GM12873 (cell line): ENCODE measurements around the gene TBPL2.

Source experiments
- TF ChIP-seq, protein P1 (sequence below): IDR thresholded peaks from 2 replicates; pipeline ENCODE4 v1.5.1; 2012; ENCODE audit warnings: low read depth, mild to moderate bottlenecking, moderate library complexity, low read length, control low read depth; ENCODE audit not compliant: insufficient read depth; ENCODE audit errors: missing control alignments

The TBPL2 gene

DNA sequence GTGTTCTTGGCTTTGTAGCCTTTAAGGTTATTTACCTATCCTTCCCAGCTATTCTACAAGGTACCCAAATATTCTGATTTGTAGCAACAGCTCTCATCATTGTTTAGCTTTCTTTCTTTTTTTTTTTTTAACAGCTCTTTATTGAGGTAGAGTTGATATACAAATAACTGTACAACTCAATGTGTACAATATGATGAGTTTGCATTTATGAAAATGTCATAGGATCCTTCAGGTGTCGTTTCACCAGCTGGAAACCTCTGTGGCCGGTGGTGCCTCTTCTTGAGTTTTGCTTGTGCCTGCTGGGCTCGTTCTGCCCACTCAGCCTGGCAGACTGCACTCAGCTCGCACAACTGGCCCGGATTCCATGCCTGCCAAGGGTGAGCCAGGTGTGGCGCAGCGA, 26.9 kb upstream of the TBPL2 start:
- TF ChIP-seq, protein P1, sequence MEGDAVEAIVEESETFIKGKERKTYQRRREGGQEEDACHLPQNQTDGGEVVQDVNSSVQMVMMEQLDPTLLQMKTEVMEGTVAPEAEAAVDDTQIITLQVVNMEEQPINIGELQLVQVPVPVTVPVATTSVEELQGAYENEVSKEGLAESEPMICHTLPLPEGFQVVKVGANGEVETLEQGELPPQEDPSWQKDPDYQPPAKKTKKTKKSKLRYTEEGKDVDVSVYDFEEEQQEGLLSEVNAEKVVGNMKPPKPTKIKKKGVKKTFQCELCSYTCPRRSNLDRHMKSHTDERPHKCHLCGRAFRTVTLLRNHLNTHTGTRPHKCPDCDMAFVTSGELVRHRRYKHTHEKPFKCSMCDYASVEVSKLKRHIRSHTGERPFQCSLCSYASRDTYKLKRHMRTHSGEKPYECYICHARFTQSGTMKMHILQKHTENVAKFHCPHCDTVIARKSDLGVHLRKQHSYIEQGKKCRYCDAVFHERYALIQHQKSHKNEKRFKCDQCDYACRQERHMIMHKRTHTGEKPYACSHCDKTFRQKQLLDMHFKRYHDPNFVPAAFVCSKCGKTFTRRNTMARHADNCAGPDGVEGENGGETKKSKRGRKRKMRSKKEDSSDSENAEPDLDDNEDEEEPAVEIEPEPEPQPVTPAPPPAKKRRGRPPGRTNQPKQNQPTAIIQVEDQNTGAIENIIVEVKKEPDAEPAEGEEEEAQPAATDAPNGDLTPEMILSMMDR: no peak

DNA sequence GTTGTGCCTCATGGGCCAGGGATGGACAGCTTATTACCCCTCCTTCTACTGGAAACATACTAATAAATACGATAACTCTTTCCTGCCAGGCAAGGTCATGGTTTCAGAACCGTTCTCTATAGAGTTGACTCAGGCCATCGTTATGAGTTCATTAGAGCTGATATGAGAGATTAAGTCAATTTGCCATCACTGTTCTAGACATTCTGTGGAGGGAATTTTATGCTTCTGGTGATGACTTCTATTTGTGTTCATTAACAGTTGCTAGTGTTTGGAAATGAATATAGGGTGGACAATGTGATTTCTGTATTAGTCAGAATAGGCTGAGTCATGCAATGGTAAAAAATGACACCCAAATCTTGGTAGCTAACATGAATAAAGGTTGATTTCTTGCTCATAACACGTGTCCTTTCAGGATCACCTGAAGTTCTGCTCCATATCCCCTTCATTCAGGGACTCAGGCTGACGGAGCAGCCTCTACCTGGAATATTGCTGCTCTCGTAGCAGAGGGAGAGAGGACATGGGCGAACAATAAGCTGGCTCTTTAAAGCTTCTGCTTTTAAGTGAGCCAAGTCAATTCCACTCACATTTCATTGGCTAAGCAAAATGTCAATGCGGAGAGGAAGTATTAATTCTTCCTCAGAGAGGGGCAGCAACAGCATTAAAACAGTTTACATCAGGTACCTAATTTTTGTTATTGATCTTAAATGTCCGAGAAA, 18.5 kb upstream of the TBPL2 start:
- TF ChIP-seq, protein P1: no peak

DNA sequence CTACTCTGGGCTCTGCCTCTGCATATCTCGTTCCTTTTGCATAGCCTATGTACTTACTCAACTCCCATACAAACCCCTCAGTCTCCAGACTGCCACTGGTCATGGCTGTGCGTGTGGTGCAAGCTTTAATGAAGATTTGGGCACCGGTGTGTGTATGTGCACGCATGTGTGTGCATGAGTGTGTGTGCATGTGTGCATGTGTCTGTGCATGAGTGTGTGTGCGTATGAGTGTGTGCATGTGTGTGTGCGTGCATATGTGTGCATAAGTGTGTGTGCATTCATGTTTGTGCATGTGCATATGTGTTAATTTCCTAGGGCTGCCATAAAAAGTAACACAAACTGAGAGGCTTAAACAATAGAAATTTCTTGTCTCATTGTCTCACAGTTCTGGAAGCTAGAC, 17.1 kb upstream of the TBPL2 start:
- TF ChIP-seq, protein P1: no peak

DNA sequence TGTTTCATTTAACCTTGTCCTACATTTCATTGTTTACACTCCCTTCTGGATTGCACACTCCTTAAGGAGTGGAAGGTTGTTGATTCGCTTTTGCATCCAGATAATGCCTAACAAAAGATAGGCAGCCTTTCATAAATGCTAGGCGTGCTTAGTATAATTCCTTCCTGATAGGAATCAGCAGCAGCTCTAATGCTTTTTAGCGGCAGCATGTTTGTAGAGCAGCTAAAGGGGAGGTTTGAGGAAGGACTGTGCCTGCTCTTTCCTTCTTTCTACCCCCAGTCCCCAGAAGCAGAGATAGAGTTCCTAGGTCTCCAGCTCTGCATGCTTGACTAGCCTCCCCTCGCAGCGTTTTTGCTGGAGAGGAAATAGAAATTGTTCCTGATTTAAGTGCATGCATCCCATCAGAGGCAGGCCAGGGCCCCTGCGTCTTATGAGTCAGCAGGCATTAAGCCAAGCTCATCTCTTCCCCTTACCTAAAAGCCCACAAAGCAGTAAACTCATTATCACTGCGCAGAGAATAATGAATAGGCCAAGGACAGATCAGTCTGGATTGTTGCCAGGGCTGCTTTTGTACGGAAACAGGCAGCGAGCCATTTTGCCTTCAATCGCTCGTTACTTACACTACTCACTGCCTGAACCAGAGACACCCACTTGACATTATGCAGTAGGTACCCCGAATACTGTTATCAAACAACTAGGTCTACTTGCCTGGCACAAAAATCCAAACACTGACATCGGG, 14.0 kb upstream of the TBPL2 start:
- TF ChIP-seq, protein P1: no peak

DNA sequence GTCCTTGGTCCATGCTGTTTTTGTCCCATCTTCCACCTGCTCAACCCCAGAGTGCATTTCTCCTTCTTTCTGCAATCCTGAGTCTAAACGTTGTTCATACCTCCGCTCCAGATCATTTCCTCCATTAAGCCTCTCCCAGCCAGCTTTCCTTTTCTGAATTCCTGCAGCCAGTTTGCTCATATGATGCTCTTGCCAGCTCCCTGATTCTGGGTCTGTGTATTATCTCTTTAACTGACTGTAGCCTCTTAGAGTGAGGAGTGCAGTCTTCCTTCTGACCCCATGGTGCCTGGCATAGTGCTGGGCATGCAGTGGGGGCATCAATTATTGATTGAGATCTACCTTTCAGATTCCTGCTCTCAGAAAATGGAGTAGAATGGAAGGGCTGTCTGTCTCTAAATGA, 11.5 kb upstream of the TBPL2 start:
- TF ChIP-seq, protein P1: no peak

DNA sequence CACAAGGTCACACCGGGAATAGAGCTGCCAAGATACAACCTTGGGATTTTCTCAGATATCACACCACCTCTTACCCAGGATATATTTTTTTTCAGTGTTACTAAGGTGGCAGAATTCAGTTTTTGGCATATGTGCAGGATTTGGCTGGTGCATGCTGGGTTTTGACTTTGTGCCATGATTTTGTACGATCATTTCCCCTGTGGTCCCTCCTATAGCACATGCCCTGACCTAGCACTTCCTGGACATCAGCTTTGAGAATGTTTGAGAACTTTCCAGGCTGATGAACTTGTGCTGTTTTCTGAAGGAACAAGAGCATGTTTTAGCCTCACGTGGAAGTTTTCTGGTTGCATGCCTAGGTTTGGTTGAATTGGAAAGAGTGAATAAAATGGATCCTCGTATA, 11.0 kb upstream of the TBPL2 start:
- TF ChIP-seq, protein P1: no peak

DNA sequence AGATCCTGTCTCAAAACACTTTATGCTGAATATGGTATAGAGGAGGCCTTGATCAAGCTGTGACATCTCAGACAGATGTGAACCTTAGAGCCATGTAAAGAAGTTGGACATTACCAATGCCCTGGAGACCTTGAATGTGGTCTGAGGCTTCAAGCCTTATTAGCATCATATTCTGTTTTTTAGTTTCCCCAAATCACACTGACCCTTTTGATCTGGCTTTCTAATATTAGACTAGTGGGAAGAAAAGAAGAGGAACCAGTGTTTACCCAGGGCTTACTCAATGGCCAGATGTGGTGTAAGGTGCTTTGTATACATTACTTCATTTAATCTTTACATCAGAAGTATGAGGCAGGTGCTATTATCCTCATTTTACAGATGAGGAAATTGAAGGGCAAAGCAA, 10.6 kb upstream of the TBPL2 start:
- TF ChIP-seq, protein P1: no peak
